GM18520 (cell line): ENCODE data around the gene TPK1.
"Not testable (repeated sequence)": the region's sequence is repeated elsewhere in the genome, so short reads cannot be mapped to it uniquely, and the experiment has no call there.

ENCODE experiments used
- ATAC-seq: cut with Tn5 transposase; IDR thresholded peaks from one replicate; pipeline ENCODE4 v1.9.1; 2021; ENCODE audit not compliant: unreplicated experiment

Gene TPK1

GRCh38 chr7:144418931-144419330 lies 416.9 kb downstream of the TPK1 start:
- not testable (repeated sequence) for ATAC-seq

- no peak for ATAC-seq
These were observed 419.5 kb downstream of the TPK1 start for GRCh38 chr7:144416341-144416740.

GRCh38 chr7:144415858-144416257 lies 420.0 kb downstream of the TPK1 start:
- no peak for ATAC-seq

GRCh38 chr7:144414815-144415214 lies 421.0 kb downstream of the TPK1 start:
- ATAC-seq = no peak

- ATAC-seq = no peak
These were observed 425.4 kb downstream of the TPK1 start for GRCh38 chr7:144410441-144410840.

- ATAC-seq = no peak
These were observed 427.7 kb downstream of the TPK1 start for GRCh38 chr7:144408121-144408520.

GRCh38 chr7:144407266-144407931 lies 428.5 kb downstream of the TPK1 start:
- ATAC-seq = no peak

- no peak for ATAC-seq
These were observed 430.9 kb downstream of the TPK1 start for GRCh38 chr7:144404946-144405345.

GRCh38 chr7:144403649-144404061 lies 432.2 kb downstream of the TPK1 start, which contains the start of gene NOBOX:
TSS of gene NOBOX (minus strand) at chr7:144403693.
- ATAC-seq = no peak

- ATAC-seq = no peak
These were observed 432.8 kb downstream of the TPK1 start for GRCh38 chr7:144403102-144403501.
